CD4-positive, alpha-beta T cell treated with Interferon gamma for 1 hour (primary cell): Measurements from ENCODE around the gene STX8.
A peak's percentile ranks its signal among the peaks of the same experiment; 100 is the strongest.

ENCODE experiments used
- DNase-seq: peaks from one replicate; pipeline ENCODE4 v3.0.0-alpha.2; 2020

STX8 gene

DNA sequence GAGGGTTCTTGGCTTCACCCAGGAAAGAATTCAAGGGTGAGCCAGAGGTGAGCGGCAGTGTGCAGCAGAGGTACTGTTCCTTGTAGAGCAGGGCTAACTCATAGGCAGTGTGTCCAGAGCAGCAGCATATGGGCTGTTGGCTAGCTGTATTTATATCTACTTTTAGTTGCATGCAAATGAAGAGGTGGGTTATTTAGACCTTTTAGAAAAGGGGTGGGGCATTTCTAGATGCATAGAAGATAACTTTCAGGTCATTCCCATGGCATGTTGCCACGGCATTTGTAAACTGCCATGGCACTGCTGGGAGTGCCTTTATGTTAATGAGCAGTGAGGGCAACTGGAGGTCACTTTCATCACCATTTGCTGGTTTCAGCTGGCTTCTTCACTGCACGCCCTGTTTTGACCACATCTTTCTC lies 141.0 kb downstream of the STX8 start:
- no peak for DNase-seq

DNA sequence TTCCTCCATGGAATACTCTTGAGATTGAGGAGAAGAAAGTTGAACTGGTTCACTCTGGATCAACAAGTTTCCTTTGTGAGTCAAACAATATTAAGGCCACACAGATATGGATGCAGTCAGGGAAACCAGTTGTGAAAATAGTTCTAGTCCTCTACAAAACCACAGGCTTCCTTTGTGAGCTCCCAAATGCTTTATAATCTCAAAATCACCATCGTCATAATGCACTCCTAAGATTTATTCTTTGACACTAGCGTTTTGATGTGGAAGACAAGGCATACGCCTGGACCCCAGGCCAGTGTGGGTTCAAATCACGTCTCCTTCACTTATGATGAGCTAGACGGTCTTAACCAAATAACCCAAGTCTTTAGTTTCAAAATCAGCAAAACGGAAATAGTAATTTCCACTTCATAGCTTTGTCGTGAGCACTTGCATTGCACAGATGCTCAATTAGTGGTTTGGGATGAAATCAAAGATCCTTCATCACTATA lies 142.6 kb downstream of the STX8 start:
- DNase-seq = no peak

- DNase-seq = no peak
These were observed 143.3 kb downstream of the STX8 start for GRCh38 chr17:9432134-9432885.

GRCh38 chr17:9431620-9432019 lies 144.0 kb downstream of the STX8 start:
- DNase-seq = no peak

DNA sequence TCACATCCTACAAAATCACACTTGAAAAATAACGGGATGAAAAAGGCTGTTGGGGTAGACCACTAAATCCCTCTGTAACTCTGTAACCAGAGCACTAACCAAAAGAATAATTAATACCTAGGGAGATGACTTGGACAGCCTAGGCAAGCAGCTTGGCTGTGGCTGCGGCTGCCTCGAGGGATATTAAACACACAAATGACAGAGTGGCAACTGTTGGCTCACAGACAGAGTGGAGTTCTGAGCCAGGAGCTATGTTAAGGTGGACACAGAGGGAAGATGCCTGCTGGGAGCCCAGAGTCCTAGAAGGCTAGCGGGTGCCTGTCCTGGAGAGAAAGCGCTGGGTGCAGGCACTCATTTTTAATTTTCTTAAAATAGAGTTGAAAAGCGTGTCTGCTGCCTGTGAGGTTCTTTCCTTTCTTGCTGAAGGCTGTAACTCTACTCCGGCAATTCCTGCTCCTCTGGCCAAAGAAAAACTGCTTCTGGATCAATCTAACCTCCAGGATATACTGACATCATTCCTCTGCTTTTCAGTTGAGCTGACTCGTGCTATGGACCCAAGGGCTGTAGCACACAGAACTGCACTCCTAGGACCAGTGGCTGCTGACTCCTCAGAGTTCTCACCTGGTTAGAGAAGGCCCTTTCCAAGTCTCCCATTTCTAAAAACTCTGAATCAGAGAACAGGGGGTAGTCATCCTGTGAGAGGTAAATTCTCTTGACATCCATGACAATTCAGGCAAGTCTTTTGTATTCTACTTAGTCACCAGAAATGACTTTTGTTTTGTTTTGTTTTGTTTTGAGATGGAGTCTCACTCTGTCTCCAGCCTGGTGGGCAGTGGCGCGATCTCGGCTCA lies 147.9 kb downstream of the STX8 start:
- no peak for DNase-seq

DNA sequence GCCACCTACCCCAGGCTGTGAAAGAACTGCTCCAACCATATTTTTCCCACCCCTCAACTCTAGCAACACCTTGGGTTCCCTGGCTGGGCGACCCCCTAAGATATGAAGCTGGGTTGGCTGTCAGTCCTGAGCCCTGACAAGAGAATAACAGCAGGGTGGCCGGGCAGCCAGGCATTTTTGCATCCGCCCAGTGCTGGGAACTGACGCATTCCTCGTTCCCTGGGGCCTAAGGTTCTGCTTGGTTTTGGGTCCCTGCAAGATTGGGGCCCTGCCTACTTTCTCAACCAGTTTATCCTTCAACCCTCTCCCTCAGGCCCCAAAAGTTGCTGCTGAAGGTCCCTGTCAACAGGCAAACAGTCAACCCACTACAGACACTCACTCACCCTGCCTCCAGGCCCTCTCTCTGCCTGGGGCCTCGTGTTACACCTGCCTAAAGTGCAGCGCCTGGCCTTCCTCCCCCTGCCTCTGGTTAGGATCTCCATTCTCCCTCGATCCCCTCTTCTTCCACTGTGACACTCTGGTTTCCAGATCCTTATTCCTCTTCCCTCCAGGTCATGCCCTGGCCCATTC lies 151.5 kb downstream of the STX8 start:
- no peak for DNase-seq

DNA sequence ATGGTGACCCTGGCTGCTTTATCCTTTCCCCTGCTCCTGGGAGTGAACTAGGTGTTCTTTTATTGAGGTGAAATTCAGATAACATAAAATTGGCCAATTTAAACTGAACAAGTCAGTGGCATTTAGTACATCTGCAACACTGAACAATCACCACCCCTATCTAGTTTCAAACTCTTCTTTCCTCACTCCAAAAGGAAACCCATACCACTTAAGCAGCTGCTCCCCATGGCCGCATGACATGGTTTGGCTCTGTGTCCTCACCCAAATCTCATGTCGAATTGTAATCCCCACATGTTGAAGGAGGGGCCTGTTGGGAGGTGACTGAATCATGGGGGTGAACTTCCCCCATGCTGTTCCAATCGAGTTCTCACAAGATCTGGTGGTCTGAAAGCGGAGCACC lies 154.1 kb downstream of the STX8 start:
- DNase-seq = no peak

- no peak for DNase-seq
These were observed 155.6 kb downstream of the STX8 start for GRCh38 chr17:9419932-9420453.

- DNase-seq = peak; percentile 3
These were observed 161.1 kb downstream of the STX8 start for GRCh38 chr17:9414471-9414870.

GRCh38 chr17:9410737-9411136 lies 164.9 kb downstream of the STX8 start:
- no peak for DNase-seq

GRCh38 chr17:9410301-9410700 lies 165.3 kb downstream of the STX8 start:
- no peak for DNase-seq

GRCh38 chr17:9409878-9410277 lies 165.7 kb downstream of the STX8 start:
- no peak for DNase-seq

DNA sequence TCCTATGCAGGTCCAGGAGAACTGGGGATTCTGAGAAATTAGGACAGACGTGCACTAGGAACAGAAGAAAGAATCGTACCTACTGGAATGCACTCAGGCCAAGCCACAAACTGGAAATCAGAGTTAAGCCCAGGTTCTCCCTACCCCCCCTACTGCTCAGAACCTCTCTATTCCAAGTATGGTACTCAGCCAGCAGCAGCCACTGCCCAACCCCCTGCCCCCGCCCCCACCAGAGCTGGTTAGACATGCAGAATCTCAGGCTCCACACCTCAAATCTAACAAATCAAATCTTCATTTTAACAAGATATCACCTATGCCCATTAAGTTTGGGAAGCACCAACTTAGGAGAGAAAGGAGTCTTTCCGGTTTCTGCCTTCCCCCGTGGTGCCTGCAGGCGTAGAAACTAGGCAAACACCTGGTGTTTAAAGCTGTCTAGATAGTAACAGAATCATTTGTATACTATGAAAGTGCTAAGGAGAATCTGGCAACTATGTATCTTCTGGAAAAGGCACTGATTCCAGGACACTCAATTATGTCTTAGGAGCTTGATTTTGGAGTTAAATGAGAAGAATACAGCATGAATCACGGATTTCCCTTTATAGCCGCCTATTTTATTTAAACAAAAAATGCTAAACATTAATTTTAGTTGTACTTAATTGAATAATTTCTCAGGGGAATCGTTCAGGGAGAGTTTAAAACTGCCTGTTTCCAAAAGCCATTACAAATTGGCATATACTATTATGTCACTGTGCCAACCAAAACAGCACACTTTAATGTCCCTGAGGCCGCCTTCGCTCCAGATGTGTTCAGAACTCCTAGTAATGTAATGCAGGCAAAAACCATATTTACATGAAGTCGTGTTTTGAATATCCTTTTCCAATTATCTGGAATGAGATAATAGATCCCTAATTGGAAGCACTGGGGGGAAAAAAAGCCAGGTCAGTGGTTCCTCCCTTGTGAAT lies 166.5 kb downstream of the STX8 start:
- no peak for DNase-seq

DNA sequence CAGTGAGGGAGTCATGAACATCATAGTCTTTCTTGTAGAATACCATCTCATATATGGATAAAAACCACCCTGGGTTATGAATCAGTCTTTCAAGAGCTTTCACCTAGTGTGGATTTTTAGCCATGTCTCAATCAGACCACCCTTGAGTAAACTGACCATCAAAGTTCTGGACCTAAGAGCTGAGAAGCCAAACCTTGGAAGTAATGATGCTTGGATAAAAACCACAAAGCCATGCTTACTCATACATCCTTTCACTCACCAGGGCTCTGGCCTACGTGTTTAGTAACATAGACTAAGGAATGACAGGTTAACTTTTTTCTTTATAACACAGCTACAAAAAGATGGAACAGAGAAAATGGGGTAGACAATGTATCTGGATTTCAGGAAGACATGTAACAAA lies 167.2 kb downstream of the STX8 start:
- DNase-seq = no peak

DNA sequence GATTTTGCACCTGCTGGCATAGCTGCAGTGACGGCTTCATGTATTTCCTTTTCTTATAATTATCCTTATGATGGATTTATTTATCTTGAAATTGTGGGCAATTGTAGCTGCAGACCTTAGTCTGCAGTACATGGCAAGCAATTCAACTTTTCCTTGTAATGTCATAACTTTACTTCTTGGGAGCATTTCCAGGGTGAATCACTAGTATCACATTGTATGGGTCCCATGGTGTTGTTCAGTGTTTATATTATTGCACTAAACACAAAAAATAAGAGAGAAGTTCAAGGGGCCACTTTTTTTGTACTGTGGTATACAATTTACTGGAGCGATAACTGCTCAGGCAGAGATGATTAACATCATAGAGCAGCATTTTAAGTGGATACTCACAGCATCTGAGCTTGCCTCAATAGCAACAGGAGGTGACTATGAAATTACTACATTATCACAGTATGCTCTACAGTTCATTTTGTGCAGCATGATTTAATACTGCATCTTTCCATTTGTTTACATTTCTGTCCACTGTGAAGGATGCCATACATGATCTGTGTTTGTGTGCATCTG lies 169.5 kb downstream of the STX8 start:
- no peak for DNase-seq

GRCh38 chr17:9403257-9403656 lies 172.4 kb downstream of the STX8 start:
- no peak for DNase-seq

DNA sequence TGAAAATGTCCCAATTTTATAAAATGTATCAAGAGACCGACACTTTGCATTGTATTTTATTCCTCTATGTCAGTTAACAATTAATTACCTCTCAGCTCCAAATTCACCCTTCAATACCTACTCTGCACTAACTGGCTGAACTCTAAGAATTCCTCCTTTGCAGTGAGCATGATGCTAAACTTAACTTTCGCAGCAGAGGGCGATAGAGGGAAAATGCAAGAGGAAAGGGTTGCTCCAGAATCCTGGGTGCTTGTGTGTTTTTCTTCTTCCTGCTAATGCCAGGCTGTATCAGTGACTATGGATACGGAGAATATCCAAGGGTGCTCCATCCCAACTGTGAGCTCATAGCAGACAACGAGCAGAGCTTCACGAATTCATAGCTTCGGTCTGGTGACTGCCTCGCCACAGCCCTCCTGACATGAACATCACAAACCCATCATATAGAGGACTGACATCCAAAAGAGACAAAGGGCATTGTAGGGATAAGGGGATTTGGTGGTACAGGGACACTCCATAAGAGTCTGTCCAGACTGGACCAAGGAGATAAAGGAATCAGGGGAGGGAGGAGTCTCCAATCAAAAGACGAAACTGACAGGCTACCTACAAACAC lies 172.9 kb downstream of the STX8 start:
- DNase-seq = no peak

GRCh38 chr17:9401434-9401833 lies 174.2 kb downstream of the STX8 start:
- DNase-seq = no peak

DNA sequence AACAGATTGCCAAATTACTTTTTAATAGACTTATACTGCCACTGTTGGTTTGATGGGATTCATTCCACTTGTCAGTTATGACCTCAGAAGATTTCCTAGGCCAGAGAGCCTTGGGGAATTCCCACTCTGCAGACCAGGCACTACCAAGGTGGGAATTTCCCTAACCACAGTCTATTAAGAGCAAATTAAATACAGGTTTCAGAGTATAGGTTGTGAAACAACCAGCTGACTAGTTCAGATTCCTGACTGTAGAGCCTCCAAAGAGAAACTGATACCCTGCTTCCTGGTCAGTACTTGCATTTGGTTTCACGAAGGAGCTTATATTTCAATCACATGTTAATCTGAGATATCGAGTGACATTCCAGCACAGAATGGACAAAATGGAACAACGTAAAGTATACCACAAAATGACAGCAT lies 186.5 kb downstream of the STX8 start:
- DNase-seq = no peak

GRCh38 chr17:9386401-9386800 lies 189.2 kb downstream of the STX8 start:
- DNase-seq = no peak

GRCh38 chr17:9383826-9384225 lies 191.8 kb downstream of the STX8 start:
- no peak for DNase-seq

DNA sequence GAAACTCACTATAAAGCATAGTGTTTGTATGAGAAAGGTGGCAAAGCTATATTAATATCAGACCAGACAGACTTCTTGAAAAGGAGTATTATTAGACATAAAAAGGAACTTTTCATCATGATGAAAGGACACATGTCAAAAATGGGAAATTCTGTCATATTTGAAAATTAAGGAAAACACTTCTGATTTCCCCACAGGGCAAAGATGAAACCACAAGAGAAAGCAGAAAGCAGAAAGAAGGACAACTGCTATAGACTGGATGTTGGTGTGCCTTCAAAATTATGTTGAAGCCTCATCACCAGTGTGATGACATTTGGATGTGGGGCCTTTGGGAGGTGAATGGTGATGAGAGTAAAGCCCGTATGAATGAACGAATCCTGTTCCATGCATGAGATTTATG lies 193.0 kb downstream of the STX8 start:
- DNase-seq = no peak
